Neural cell (in vitro differentiated cells): ENCODE data around the gene TET2. TPM values are rescaled to one million over a fixed set of nuclear protein-coding genes. Genes with fewer than 3 reads are reported as not detected.

Source experiments
- H2AFZ ChIP-seq: fragments of 200-600, 300-800 bp; sonication (generic), shearing (Covaris generic); 2 replicates; pipeline ENCODE4 v1.6.0; 2014; ENCODE audit warnings: low read depth, mild to moderate bottlenecking, antibody characterized with exemption, low read length, moderate library complexity
- H3F3A ChIP-seq: fragments of 200-600 bp; shearing (Covaris generic); 2 replicates; pipeline ENCODE4 v1.6.1; 2016; ENCODE audit warnings: mild to moderate bottlenecking, moderate library complexity, mixed read lengths, antibody characterized with exemption, low read length; ENCODE audit not compliant: insufficient read depth, poor library complexity, severe bottlenecking
- H3K27ac ChIP-seq: fragments of 200-600, 300-800 bp; sonication (generic), shearing (Covaris generic); 2 replicates; pipeline ENCODE4 v1.5.1; 2014; ENCODE audit warnings: mild to moderate bottlenecking, low read length, moderate library complexity
- H3K27me3 ChIP-seq: fragments of 300-800, 200-600 bp; sonication (generic), shearing (Covaris generic); 2 replicates; pipeline ENCODE4 v1.6.0; 2014; ENCODE audit warnings: mild to moderate bottlenecking, low read depth, low read length, moderate library complexity; ENCODE audit not compliant: insufficient read depth
- H3K36me3 ChIP-seq: fragments of 300-800, 200-600 bp; sonication (generic), shearing (Covaris generic); 2 replicates; pipeline ENCODE4 v1.5.1; 2014; ENCODE audit warnings: mild to moderate bottlenecking, antibody characterized with exemption, low read length, moderate library complexity; ENCODE audit not compliant: insufficient read depth
- H3K4me2 ChIP-seq: fragments of 300-800, 200-600 bp; sonication (generic), shearing (Covaris generic); 2 replicates; pipeline ENCODE4 v1.6.0; 2014; ENCODE audit warnings: mild to moderate bottlenecking, low read length
- H3K4me3 ChIP-seq: fragments of 300-800, 200-600 bp; sonication (generic), shearing (Covaris generic); 2 replicates; pipeline ENCODE4 v1.5.1; 2014; ENCODE audit warnings: mild to moderate bottlenecking, low read length, moderate library complexity
- H3K79me2 ChIP-seq: fragments of 200-600 bp; shearing (Covaris generic); replicated peaks from 2 replicates; pipeline ENCODE4 v1.6.0; 2014; ENCODE audit warnings: mild to moderate bottlenecking, low read length, moderate library complexity; ENCODE audit not compliant: insufficient read depth
- H3K9ac ChIP-seq: fragments of 300-800, 200-600 bp; sonication (generic), shearing (Covaris generic); 2 replicates; pipeline ENCODE4 v1.6.1; 2016; ENCODE audit warnings: mild to moderate bottlenecking, low read length, mixed read lengths
- H3K9me2 ChIP-seq: fragments of 200-600 bp; shearing (Covaris generic); 2 replicates; pipeline ENCODE4 v1.6.1; 2016; ENCODE audit warnings: mild to moderate bottlenecking, low read length, mixed read lengths; ENCODE audit not compliant: insufficient read depth
- H3K9me3 ChIP-seq: fragments of 200-600, 300-800 bp; sonication (generic), shearing (Covaris generic); 2 replicates; pipeline ENCODE4 v1.6.1; 2016; ENCODE audit warnings: mild to moderate bottlenecking, mixed run types, low read length, moderate library complexity, mixed read lengths
- H4K20me1 ChIP-seq: fragments of 200-600 bp; shearing (Covaris generic); 2 replicates; pipeline ENCODE4 v1.6.1; 2016; ENCODE audit warnings: mild to moderate bottlenecking, mixed run types; ENCODE audit not compliant: insufficient read depth
- CTCF ChIP-seq: fragments of 450-650 bp; IDR thresholded peaks from 2 replicates; pipeline ENCODE4 v1.5.1; 2014; ENCODE audit warnings: antibody characterized with exemption, mild to moderate bottlenecking, moderate library complexity; ENCODE audit not compliant: poor library complexity, severe bottlenecking
- EP300 ChIP-seq: fragments of 450-650 bp; conservative IDR thresholded peaks from 2 replicates; pipeline ENCODE4 v1.6.1; 2014; ENCODE audit warnings: antibody characterized with exemption, mild to moderate bottlenecking, moderate library complexity; ENCODE audit not compliant: poor library complexity, severe bottlenecking
- EZH2 ChIP-seq: fragments of 200-600, 300-800 bp; shearing (Covaris generic), sonication (generic); IDR thresholded peaks from 2 replicates; pipeline ENCODE4 v1.6.1; 2014; ENCODE audit warnings: antibody characterized with exemption, low read length, borderline replicate concordance, mild to moderate bottlenecking; ENCODE audit not compliant: insufficient read depth, poor library complexity, severe bottlenecking
- MXI1 ChIP-seq: fragments of 450-650 bp; conservative IDR thresholded peaks from 2 replicates; pipeline ENCODE4 v1.6.1; 2014; ENCODE audit warnings: antibody characterized with exemption, mild to moderate bottlenecking; ENCODE audit not compliant: poor library complexity, severe bottlenecking
- POLR2AphosphoS5 ChIP-seq: IDR thresholded peaks from 2 replicates; pipeline ENCODE4 v1.6.1; 2012
- RAD21 ChIP-seq: fragments of 450-650 bp; conservative IDR thresholded peaks from 2 replicates; pipeline ENCODE4 v1.6.1; 2014; ENCODE audit warnings: antibody characterized with exemption, mild to moderate bottlenecking, moderate library complexity
- SMC3 ChIP-seq: fragments of 450-650 bp; conservative IDR thresholded peaks from 2 replicates; pipeline ENCODE4 v1.6.1; 2014; ENCODE audit warnings: antibody characterized with exemption, mild to moderate bottlenecking, moderate library complexity; ENCODE audit not compliant: poor library complexity
- TAF1 ChIP-seq: IDR thresholded peaks from 2 replicates; pipeline ENCODE4 v1.6.1; 2012; ENCODE audit warnings: low read depth
- polyA plus RNA-seq: library from polyadenylated mRNA; depleted of rRNA; stranded (reverse); fragments of >200 nt; gene quantifications from 2 replicates; pipeline ENCODE4 v1.2.3, GENCODE V29; 2014
- TF ChIP-seq, protein P1 (sequence below): IDR thresholded peaks from 2 replicates; pipeline ENCODE4 v1.6.1; 2012; ENCODE audit warnings: borderline replicate concordance

Gene TET2
- polyA plus RNA-seq, 1 donor from 2014 or later = 27.1 TPM

DNA sequence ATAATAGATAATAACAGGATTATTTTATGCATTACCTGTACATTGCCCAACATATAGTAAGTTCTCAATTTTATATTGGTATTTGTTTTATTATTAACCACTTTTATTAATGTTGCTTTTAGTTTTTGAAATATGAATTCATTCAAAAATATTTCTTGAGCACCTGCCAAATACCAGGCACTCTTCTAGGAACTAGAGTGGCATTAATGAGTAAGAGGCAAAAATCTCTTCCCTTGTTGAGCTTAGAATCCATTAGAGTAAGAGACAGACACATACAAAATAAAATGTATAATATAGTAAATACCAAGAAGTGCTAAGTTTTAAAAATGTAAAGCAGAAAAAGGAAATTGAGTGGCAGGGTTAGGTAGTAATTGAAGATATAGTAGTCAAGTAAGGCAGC lies 45.8 kb downstream of the TET2 start:
- Histone ChIP-seq H3K27ac (peak overlapping the region; percentile 3), H3K4me3 (no peak overlapping the region), H2AFZ (no peak overlapping the region), H3K9me3 (no peaks in the 10 kb centered on the region), H3F3A (no peaks in the 10 kb centered on the region), H3K27me3 (no peaks in the 10 kb centered on the region), H3K36me3 (peaks cover 10% of the 10 kb centered on the region), H3K9ac (no peak overlapping the region), H4K20me1 (no peaks in the 10 kb centered on the region), H3K79me2 (peaks cover 54% of the 10 kb centered on the region), H3K9me2 (no peaks in the 10 kb centered on the region), H3K4me2 (no peak overlapping the region)
- TF ChIP-seq, protein P1, sequence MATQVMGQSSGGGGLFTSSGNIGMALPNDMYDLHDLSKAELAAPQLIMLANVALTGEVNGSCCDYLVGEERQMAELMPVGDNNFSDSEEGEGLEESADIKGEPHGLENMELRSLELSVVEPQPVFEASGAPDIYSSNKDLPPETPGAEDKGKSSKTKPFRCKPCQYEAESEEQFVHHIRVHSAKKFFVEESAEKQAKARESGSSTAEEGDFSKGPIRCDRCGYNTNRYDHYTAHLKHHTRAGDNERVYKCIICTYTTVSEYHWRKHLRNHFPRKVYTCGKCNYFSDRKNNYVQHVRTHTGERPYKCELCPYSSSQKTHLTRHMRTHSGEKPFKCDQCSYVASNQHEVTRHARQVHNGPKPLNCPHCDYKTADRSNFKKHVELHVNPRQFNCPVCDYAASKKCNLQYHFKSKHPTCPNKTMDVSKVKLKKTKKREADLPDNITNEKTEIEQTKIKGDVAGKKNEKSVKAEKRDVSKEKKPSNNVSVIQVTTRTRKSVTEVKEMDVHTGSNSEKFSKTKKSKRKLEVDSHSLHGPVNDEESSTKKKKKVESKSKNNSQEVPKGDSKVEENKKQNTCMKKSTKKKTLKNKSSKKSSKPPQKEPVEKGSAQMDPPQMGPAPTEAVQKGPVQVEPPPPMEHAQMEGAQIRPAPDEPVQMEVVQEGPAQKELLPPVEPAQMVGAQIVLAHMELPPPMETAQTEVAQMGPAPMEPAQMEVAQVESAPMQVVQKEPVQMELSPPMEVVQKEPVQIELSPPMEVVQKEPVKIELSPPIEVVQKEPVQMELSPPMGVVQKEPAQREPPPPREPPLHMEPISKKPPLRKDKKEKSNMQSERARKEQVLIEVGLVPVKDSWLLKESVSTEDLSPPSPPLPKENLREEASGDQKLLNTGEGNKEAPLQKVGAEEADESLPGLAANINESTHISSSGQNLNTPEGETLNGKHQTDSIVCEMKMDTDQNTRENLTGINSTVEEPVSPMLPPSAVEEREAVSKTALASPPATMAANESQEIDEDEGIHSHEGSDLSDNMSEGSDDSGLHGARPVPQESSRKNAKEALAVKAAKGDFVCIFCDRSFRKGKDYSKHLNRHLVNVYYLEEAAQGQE = no peak
- no peak for TF ChIP-seq MXI1
- no peak for TF ChIP-seq TAF1
- no peak for TF ChIP-seq EZH2
- no peak for TF ChIP-seq RAD21
- no peak for TF ChIP-seq POLR2AphosphoS5
- no peak for TF ChIP-seq CTCF
- TF ChIP-seq SMC3 = no peak
- no peak for TF ChIP-seq EP300

DNA sequence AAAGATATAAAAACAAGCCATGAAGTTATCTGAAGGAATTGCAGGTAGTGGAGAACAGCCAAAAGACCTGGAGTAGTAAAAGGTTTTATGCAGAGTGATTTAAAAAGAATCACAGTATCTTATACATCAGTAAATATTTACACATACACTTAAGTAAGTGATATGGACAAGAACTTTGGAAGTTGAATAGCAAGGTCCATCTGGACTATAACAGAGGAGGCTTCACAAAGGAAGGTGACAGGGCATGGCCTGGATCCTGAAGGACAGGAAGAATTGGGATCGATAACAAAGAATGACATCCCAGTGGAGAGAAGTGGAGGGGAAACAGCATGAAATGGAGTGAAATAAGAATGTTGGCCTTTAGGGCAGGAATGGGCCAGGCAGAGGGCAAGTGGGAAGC lies 46.2 kb downstream of the TET2 start:
- H3K9ac ChIP-seq = no peak overlapping the region
- H2AFZ ChIP-seq = no peak overlapping the region
- no peaks in the 10 kb centered on the region for H3K9me3 ChIP-seq
- no peak overlapping the region for H3K27ac ChIP-seq
- H3K4me3 ChIP-seq = no peak overlapping the region
- H3K27me3 ChIP-seq = no peaks in the 10 kb centered on the region
- TF ChIP-seq CTCF = no peak
- no peak for TF ChIP-seq RAD21
- no peak for TF ChIP-seq EP300
- TF ChIP-seq POLR2AphosphoS5 = no peak
- TF ChIP-seq, protein P1 = no peak
- TF ChIP-seq TAF1 = no peak
- TF ChIP-seq SMC3 = no peak
- TF ChIP-seq EZH2 = no peak
- no peak for TF ChIP-seq MXI1
- H3F3A ChIP-seq = no peaks in the 10 kb centered on the region
- H3K4me2 ChIP-seq = no peak overlapping the region
- peaks cover 55% of the 10 kb centered on the region for H3K79me2 ChIP-seq
- no peaks in the 10 kb centered on the region for H3K9me2 ChIP-seq
- H4K20me1 ChIP-seq = no peaks in the 10 kb centered on the region
- peaks cover 10% of the 10 kb centered on the region for H3K36me3 ChIP-seq
